ENCODE data around the gene PCTP.

PCTP gene

GRCh38 chr17:55709984-55710383, 40.9 kb upstream of the PCTP start:
- TF ChIP-seq CTCF (IDR thresholded peaks at IDR 0.05): no peak

- TF ChIP-seq CTCF (IDR thresholded peaks at IDR 0.05): no peak
These were observed 40.4 kb upstream of the PCTP start for GRCh38 chr17:55710410-55710809.

GRCh38 chr17:55710829-55711496, 39.9 kb upstream of the PCTP start:
- no peak for TF ChIP-seq CTCF (IDR thresholded peaks at IDR 0.05)

GRCh38 chr17:55717432-55717831, 33.4 kb upstream of the PCTP start:
- TF ChIP-seq CTCF (IDR thresholded peaks at IDR 0.05): no peak

DNA sequence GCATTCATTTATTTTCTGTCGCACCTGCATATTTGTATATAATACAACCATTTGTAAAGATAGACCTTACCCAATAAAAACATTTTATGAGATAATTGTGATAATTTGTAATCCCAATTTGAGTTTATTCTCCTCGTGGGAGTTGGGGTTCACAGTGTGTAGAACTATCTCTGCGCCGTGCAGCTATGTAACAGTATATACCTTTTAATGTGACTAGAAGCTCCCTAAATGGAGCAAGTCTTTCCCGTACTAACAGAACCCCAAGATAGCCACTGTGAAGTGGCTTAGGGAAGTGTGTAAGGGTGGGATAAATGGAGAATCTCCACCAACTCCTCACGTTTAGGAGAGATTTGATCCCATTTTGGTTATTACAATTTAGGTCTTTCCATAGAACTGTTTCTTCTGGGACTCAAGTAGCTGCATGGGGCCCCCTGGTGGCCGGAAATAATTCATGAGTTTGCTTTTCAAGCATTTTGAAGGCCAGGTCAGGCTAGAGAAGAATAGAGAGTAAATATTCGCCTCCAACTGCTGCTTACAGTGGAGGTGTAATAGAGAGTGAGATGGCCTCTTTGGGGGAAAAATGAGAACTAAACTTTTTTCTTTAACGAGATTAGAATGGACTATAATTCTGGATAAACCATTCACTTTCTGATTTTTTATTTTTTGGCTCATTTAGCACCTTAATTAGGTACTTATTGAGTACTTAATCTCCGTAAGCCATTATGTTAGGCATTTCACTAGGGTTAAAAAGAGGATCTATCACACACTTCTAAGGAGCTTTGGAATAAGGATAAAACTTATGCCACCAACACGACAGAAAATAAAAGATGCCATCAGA, 32.7 kb upstream of the PCTP start:
- TF ChIP-seq CTCF (IDR thresholded peaks at IDR 0.05): peak; percentile 75

GRCh38 chr17:55720919-55721836, 29.7 kb upstream of the PCTP start:
- no peak for TF ChIP-seq CTCF (IDR thresholded peaks at IDR 0.05)

DNA sequence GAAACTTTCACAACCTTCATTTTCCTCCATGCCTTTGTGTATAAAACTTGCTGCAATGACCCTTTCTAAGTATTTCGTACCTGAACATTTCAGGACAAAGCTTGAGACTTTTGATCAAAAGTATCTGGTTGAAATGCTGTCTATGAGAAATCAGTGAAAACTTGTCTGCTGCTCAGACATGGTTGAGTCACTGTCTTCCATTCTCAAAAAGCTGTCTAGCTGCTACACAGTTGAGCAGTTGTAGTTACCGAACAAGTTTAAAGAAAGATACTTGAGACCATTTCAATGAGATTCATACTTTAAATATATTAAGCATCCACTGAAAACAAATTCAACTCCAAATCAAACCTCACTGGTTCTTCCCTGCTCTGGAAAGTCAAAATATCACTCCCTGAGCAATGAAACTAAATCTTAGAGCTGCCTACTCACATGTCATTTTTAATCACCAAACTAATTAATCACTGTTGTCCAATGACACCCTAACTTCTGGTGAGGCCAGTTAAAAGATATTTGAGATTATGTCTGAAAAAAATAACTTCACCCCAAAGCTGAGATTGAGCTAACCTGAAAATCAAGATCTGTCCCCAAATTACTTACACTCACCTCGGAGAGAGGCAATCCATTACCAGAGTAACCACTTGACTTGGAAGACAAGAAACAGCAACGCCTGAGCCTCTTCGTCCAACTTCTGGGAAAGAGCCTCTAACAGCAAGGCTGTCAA, 28.7 kb upstream of the PCTP start:
- TF ChIP-seq CTCF (IDR thresholded peaks at IDR 0.05): no peak

Measured in LNCAP (cell line).